Cerebellar cortex (tissue), 1 donor: Measurements from ENCODE around the gene TMEM164.

Experiments used
- DNase-seq: peaks from one replicate; pipeline ENCODE4 v3.0.0-alpha.2; 2015; ENCODE audit warnings: low spot score

TMEM164 gene

DNA sequence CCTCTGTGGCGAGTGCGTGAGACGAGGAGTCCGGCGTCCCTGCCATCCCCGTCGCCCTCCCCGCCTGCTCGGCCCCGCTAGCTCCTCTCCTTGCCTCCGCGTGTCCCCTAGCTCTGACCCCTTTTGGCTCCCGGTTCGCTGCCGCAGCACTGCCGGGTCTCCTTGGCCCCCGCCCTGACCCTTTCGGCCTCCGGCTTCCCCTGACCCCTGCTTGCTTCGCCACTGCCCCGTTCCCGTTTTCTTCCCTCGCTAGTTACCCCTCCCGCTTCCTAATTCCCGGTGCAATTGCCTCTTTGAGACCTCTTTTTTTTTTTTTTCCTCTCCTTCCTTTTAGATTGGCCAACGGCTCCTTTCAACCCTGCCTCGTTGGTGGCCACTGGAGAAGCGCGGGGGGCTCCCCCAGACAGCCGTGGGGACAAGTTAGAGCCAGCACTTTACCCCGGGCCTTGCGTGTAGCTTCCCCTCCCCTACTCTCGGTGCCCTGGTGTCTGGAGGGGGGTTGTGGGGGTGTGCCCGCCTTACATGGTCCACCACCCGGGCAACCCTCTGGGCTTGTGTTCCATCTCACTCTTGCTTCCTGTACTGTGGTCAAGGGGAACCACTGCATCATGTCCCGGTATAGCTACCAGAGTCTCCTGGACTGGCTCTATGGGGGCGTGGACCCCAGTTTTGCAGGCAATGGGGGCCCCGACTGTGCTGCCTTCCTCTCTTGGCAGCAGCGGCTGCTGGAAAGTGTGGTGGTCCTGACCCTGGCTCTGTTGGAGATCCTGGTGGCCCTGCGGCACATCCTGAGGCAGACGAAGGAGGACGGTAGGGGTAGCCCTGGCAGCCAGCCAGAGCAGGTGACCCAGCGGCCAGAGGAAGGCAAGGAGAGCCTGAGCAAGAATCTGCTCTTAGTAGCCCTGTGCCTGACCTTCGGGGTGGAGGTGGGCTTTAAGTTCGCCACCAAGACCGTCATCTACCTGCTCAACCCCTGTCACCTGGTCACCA lies 548 bp downstream of the TMEM164 start:
- DNase-seq, result no peak

GRCh38 chrX:110004215-110004614 lies 1.3 kb downstream of the TMEM164 start:
- no peak for DNase-seq

GRCh38 chrX:110004731-110005369 lies 1.9 kb downstream of the TMEM164 start:
- no peak for DNase-seq

- no peak for DNase-seq
These were observed 3.2 kb downstream of the TMEM164 start for GRCh38 chrX:110006161-110006560.

- DNase-seq, result no peak
These were observed 4.0 kb downstream of the TMEM164 start for GRCh38 chrX:110006821-110007375.

- no peak for DNase-seq
These were observed 5.2 kb downstream of the TMEM164 start for GRCh38 chrX:110008011-110008635.

- DNase-seq, result no peak
These were observed 10.0 kb downstream of the TMEM164 start for GRCh38 chrX:110012818-110013485.

DNA sequence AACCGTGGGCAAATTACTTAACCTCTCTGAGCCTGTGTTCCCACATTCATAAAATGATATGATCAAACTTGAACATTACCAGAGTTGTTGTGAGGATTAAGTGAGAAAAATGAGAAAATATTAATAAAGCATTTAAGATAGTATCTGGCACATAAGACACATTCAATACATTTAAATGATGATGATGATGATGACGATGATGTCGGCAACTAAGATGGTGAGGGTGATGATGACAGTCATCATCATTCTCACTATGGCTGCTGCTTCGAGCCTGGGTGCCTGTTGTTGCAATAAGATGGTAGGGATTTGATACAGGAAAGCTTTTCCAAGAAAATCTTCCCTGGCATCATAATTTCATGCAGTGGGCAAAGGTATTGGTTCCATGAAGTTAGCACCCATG lies 11.1 kb downstream of the TMEM164 start:
- DNase-seq, result no peak

GRCh38 chrX:110015032-110015431 lies 12.1 kb downstream of the TMEM164 start:
- no peak for DNase-seq

GRCh38 chrX:110015915-110016314 lies 13.0 kb downstream of the TMEM164 start:
- no peak for DNase-seq

DNA sequence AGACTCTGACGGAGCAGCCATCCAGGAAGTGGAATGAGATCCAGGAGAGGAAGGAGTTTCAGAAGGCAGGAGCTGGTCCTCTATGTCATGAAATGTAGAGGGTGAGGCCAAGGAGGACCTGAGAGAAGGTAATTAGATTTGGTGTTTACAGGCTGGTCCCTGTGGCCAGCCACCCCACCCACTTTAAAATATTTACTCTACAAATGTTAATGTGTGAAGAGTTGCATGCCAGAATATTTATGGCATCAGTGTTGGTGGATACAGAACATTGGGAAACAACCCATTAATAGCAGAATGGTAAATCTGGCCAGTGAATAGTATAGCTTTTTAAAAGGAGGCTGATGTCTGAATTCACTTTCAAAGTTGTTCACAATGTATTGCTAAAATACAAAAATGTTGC lies 17.6 kb downstream of the TMEM164 start:
- DNase-seq, result no peak

GRCh38 chrX:110021258-110022022 lies 18.5 kb downstream of the TMEM164 start:
- no peak for DNase-seq

DNA sequence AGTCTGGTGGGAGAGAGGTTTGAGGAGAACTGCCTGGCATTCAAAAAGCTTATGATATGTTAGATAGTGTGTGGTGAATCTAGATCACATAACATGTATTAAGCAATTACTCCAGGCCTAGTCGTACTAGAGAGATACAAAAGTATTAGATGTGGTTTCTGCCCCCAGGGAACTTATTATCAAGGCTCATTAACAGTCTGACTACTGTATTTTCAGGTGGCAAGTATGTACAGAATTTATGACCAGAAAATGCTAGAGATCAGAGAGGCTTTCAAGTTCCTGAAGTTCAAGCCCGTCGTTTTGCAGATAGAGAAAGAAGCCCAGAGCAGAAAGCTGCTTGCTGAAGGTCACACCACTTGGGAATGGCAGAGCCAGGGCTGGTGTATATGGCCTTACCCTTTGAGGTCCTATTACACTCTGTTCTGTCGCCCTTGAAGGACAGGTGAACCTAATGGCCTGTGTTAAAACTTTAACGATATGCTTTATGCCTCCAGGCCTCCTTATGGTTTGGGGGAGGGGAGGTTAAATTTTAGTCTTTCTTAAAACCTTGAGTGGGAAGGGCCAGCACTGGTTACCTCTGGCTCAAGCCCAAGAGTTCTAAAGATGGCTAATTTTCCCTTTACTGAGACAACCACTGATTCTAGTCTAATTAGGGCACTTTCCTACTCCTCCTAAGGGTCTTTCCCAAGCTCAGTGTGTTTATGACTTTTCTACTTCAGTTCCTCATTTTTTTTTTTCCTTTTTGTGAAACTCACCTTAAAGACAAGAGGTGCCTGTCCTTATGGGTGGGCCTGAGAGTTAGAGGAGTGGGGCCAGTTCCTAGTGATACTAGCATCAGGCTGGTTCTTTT lies 19.9 kb downstream of the TMEM164 start:
- DNase-seq, result no peak

DNA sequence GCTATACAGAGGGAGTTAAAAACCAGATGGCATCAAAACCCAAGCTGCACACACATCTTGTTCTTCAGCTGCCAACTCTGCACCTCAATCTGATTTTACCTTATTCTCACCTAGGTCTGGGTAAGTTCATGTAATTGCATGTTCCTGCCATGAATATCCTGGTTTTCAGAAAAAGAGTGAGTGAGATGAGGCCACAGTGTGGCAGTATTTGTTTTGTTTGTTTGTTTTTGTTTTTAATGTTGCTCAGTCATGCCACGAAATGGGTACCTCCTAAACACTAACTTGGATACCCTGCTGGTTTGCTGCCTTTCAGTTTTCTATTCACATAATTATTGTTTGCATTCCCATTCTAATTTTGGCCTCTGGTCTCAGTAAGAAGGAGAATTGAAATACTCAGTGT lies 22.5 kb downstream of the TMEM164 start:
- DNase-seq, result no peak

GRCh38 chrX:110026099-110026844 lies 23.4 kb downstream of the TMEM164 start:
- DNase-seq, result no peak

GRCh38 chrX:110032534-110033147 lies 29.7 kb downstream of the TMEM164 start:
- no peak for DNase-seq

GRCh38 chrX:110034036-110034435 lies 31.1 kb downstream of the TMEM164 start:
- DNase-seq, result no peak

DNA sequence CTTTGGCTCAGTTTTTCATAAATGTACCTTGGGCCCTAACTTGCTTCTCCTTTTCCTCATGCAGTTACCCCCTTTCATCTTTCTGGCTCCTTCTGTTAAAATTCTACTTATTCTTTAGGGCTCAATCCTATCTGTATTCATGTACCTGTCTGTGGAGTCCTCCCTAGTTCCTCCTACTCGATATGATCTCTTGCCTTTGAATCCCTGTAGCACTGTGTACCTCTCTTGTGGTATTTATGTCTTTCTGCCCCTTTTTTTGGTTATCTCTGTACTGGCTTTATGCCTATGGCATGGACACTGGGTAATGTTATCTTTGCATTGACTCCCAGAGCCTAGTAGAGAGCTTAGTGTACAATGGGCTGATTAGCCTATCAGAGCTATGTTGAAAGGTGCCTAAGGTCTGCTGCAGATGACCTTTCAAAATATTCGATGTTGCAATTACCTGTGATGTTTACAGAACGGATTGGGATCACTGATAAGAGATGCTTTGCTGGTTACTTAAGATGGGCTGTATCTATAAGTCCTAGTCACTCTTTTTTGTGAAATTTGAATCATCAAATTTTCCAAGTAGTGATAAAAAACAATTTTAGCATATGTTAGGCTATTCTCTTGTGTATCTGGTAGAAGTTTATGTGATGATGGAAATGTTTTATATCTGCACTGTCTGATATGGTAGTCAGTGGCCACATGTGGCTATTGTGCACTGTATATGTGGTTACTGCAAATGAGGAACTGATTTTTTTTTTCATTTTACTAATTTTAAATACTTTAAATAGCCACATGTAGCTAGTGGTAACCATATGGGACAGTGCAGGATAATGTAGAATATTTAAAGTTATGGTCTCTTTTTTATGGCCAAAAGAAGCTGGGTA lies 33.5 kb downstream of the TMEM164 start:
- DNase-seq, result no peak
